MM.1S (cell line): Measurements from ENCODE around the gene MBP.

Experiments
- DNase-seq: peaks from one replicate; pipeline ENCODE4 v3.0.0-alpha.2; 2015
- H2AFZ ChIP-seq: fragments of 300-600 bp; sonication (generic); 2 replicates; pipeline ENCODE4 v1.6.0; 2016; ENCODE audit warnings: antibody characterized with exemption, low read length
- H3F3A ChIP-seq: fragments of 300-600 bp; sonication (generic); 2 replicates; pipeline ENCODE4 v1.6.1; 2016; ENCODE audit warnings: mild to moderate bottlenecking, antibody characterized with exemption, low read length, moderate library complexity, mixed read lengths; ENCODE audit not compliant: insufficient read depth
- H3K27ac ChIP-seq: fragments of 300-600 bp; sonication (generic); 2 replicates; pipeline ENCODE4 v1.5.1; 2016; ENCODE audit warnings: mild to moderate bottlenecking, low read length
- H3K27me3 ChIP-seq: fragments of 300-600 bp; sonication (generic); replicated peaks from 2 replicates; pipeline ENCODE4 v1.6.0; 2016; ENCODE audit warnings: low read length; ENCODE audit not compliant: insufficient read depth
- H3K36me3 ChIP-seq: fragments of 300-600 bp; sonication (generic); replicated peaks from 2 replicates; pipeline ENCODE4 v1.6.1; 2016; ENCODE audit warnings: mild to moderate bottlenecking, low read length, mixed read lengths; ENCODE audit not compliant: insufficient read depth
- H3K4me1 ChIP-seq: fragments of 300-600 bp; sonication (generic); 2 replicates; pipeline ENCODE4 v1.6.1; 2016; ENCODE audit warnings: low read length, mixed read lengths
- H3K4me2 ChIP-seq: fragments of 300-600 bp; sonication (generic); 2 replicates; pipeline ENCODE4 v1.6.0; 2016; ENCODE audit warnings: low read depth, low read length
- H3K4me3 ChIP-seq: fragments of 300-600 bp; sonication (generic); 2 replicates; pipeline ENCODE4 v1.5.1; 2016; ENCODE audit warnings: low read length, mixed read lengths
- H3K79me2 ChIP-seq: fragments of 300-600 bp; sonication (generic); 2 replicates; pipeline ENCODE4 v1.6.1; 2016; ENCODE audit warnings: mixed run types, low read length, mixed read lengths
- H3K9ac ChIP-seq: fragments of 300-600 bp; sonication (generic); 2 replicates; pipeline ENCODE4 v1.6.1; 2016; ENCODE audit warnings: low read length, mixed read lengths
- H3K9me2 ChIP-seq: fragments of 300-600 bp; sonication (generic); replicated peaks from 2 replicates; pipeline ENCODE4 v1.6.1; 2016; ENCODE audit warnings: mild to moderate bottlenecking, low read length, mixed read lengths; ENCODE audit not compliant: insufficient read depth
- H3K9me3 ChIP-seq: fragments of 300-600 bp; sonication (generic); replicated peaks from 2 replicates; pipeline ENCODE4 v1.6.1; 2016; ENCODE audit warnings: mild to moderate bottlenecking, low read length, mixed read lengths; ENCODE audit not compliant: insufficient read depth
- H4K20me1 ChIP-seq: fragments of 300-600 bp; sonication (generic); 2 replicates; pipeline ENCODE4 v1.6.1; 2016; ENCODE audit warnings: mild to moderate bottlenecking, low read length, moderate library complexity, mixed read lengths; ENCODE audit not compliant: insufficient read depth
- CTCF ChIP-seq: fragments of 300-600 bp; sonication (generic); IDR thresholded peaks from 2 replicates; pipeline ENCODE4 v1.5.1; 2016; ENCODE audit warnings: antibody characterized with exemption, low read length, mixed read lengths
- EZH2 ChIP-seq: fragments of 300-600 bp; sonication (generic); optimal IDR thresholded peaks from 2 replicates; pipeline ENCODE3; 2017; ENCODE audit warnings: low read depth, mild to moderate bottlenecking, antibody characterized with exemption, low read length, mixed read lengths
- EZH2phosphoT487 ChIP-seq: fragments of 300-600 bp; sonication (generic); IDR thresholded peaks from 2 replicates; pipeline ENCODE4 v1.6.1; 2018; ENCODE audit warnings: antibody characterized with exemption, low read length

MBP gene

GRCh38 chr18:76977684-76978232 lies 154.8 kb downstream of the MBP start:
- no peak overlapping the region for H3K4me3 ChIP-seq
- no peaks in the 10 kb centered on the region for H3F3A ChIP-seq
- no peaks in the 10 kb centered on the region for H3K9me2 ChIP-seq
- no peak overlapping the region for H3K4me2 ChIP-seq
- H3K4me1 ChIP-seq, result no peaks in the 10 kb centered on the region
- DNase-seq, result no peak
- no peaks in the 10 kb centered on the region for H3K36me3 ChIP-seq
- H3K9me3 ChIP-seq, result no peaks in the 10 kb centered on the region
- no peak overlapping the region for H3K9ac ChIP-seq
- no peak overlapping the region for H2AFZ ChIP-seq
- no peaks in the 10 kb centered on the region for H4K20me1 ChIP-seq
- TF ChIP-seq EZH2phosphoT487, result no peak
- no peak for TF ChIP-seq CTCF
- TF ChIP-seq EZH2, result no peak
- H3K79me2 ChIP-seq, result no peaks in the 10 kb centered on the region
- no peak overlapping the region for H3K27ac ChIP-seq
- no peaks in the 10 kb centered on the region for H3K27me3 ChIP-seq

GRCh38 chr18:76977108-76977621 lies 155.4 kb downstream of the MBP start:
- Histone ChIP-seq H3K27ac (no peak overlapping the region), H2AFZ (no peak overlapping the region), H3K9me2 (no peaks in the 10 kb centered on the region), H3F3A (no peaks in the 10 kb centered on the region), H3K4me2 (no peak overlapping the region), H3K9ac (no peak overlapping the region), H3K36me3 (no peaks in the 10 kb centered on the region), H4K20me1 (no peaks in the 10 kb centered on the region), H3K4me3 (no peak overlapping the region), H3K4me1 (no peaks in the 10 kb centered on the region), H3K9me3 (no peaks in the 10 kb centered on the region), H3K27me3 (no peaks in the 10 kb centered on the region), H3K79me2 (no peaks in the 10 kb centered on the region)
- no peak for DNase-seq
- no peak for TF ChIP-seq CTCF
- TF ChIP-seq EZH2, result no peak
- no peak for TF ChIP-seq EZH2phosphoT487

- Histone ChIP-seq H3K4me3 (no peak overlapping the region), H4K20me1 (no peaks in the 10 kb centered on the region), H3K9me3 (no peaks in the 10 kb centered on the region), H2AFZ (no peak overlapping the region), H3K9me2 (no peaks in the 10 kb centered on the region), H3F3A (no peaks in the 10 kb centered on the region), H3K27ac (no peak overlapping the region), H3K4me1 (no peaks in the 10 kb centered on the region), H3K27me3 (no peaks in the 10 kb centered on the region), H3K4me2 (no peak overlapping the region), H3K9ac (no peak overlapping the region), H3K36me3 (no peaks in the 10 kb centered on the region), H3K79me2 (no peaks in the 10 kb centered on the region)
- DNase-seq, result no peak
- TF ChIP-seq EZH2phosphoT487, result no peak
- TF ChIP-seq EZH2, result no peak
- no peak for TF ChIP-seq CTCF
Measured at GRCh38 chr18:76975577-76976110, 156.9 kb downstream of the MBP start.
